ENCODE data around the gene PCDHGA5.
"Not testable (repeated sequence)": the region's sequence is repeated elsewhere in the genome, so short reads cannot be mapped to it uniquely, and the experiment has no call there.

The PCDHGA5 gene

DNA sequence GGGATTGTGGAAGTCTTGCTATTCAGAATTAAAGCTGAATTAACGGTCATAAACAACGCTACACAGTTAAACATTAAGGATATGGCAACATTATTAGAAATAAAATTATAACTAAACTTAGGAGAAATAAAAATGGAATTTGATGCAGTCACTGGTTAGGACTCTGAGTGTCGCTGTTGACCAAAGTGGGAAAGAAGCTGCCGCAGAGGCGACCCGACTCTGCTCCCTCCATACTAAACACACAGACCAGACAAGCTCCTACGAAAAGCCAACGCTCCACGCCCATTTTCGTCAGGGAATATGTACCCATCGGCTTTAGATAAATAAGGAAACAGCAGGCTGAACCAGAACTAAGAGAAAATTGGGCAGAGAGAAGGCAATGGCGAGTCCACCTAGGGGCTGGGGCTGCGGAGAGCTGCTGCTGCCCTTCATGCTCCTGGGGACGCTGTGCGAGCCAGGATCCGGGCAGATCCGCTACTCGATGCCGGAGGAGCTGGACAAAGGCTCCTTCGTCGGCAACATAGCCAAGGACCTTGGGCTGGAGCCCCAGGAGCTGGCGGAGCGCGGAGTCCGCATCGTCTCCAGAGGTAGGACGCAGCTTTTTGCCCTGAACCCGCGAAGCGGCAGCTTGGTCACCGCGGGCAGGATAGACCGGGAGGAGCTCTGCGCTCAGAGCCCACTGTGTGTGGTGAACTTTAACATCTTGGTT is at the start of gene PCDHGA5:
TSS of gene PCDHGA5 (plus strand) at position 211 of the 709 bp plus-strand sequence. CDS start at position 380, 169 bp downstream.
- Mint-ChIP-seq H3K9me3 (peaks cover 51% of the 10 kb centered on the region), H3K36me3 (ENCODE audit: low read depth) (peaks cover 31% of the 10 kb centered on the region), H3K4me1 (ENCODE audit: low read depth) (peaks cover 2% of the 10 kb centered on the region), H3K27ac (no peak within 1 kb of the TSS), H3K4me3 (no peak within 1 kb of the TSS), H3K27me3 (peaks cover 89% of the 10 kb centered on the region)
- DNase-seq = no peak

DNA sequence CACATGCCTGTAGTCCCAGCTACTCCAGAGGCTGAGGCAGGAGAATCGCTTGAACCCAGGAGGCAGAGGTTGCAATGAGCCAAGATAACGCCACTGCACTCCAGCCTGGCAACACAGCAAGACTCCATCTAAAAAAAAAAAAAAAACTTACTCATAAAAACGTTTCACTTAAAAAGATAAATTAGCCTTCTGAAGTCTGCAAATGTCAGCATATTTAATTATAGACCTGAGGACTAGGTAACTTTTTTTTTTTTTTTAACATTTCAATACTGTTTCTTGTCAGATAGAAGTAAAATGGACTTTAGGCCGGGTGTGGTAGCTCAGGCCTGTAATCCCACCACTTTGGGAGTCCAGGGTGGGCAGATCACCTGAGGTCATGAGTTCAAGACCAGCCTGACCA is 47.0 kb upstream of the PCDHGA5 start:
- H3K4me1 Mint-ChIP-seq (ENCODE audit: low read depth) = peaks cover 33% of the 10 kb centered on the region
- peaks cover 99% of the 10 kb centered on the region for H3K36me3 Mint-ChIP-seq (ENCODE audit: low read depth)
- not testable (repeated sequence) for H3K27ac Mint-ChIP-seq

GRCh38 chr5:141319202-141319601 is 44.8 kb upstream of the PCDHGA5 start:
- Mint-ChIP-seq H3K9me3 (peaks cover 66% of the 10 kb centered on the region), H3K36me3 (ENCODE audit: low read depth) (peaks cover 83% of the 10 kb centered on the region), H3K4me1 (ENCODE audit: low read depth) (peaks cover 33% of the 10 kb centered on the region), H3K27ac (peak overlapping the region; percentile 26), H3K27me3 (no peaks in the 10 kb centered on the region), H3K4me3 (peak overlapping the region; percentile 98)
- no peak for DNase-seq

More for the DNA sequence above, 47.0 kb upstream of the PCDHGA5 start:
- H3K9me3 Mint-ChIP-seq = peaks cover 68% of the 10 kb centered on the region
- DNase-seq, H3K4me3 Mint-ChIP-seq, H3K27me3 Mint-ChIP-seq: not testable (repeated sequence)

DNA sequence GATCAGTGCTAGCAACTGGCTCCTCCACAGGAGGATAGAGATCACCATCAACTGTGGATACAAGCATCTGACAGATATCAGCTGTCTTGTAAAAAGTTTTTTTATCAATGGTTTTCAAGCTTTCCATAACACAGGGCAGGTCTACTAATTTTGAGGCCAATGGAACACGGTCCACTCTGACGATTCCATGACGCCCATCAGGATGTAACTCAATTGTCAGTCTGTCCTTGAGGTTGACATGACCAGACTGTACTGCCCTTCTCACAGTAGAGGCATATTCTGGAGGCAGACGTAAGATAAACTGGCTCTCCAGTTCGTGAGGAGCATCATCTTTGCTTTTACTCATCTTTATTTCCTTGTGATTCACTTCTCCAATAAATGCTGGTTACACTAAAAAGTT is 44.3 kb upstream of the PCDHGA5 start:
- no peaks in the 10 kb centered on the region for H3K27me3 Mint-ChIP-seq
- H3K4me1 Mint-ChIP-seq (ENCODE audit: low read depth) = peaks cover 33% of the 10 kb centered on the region
- H3K36me3 Mint-ChIP-seq (ENCODE audit: low read depth) = peaks cover 78% of the 10 kb centered on the region
- H3K27ac Mint-ChIP-seq = peak overlapping the region; percentile 99
- no peak for DNase-seq
- peaks cover 63% of the 10 kb centered on the region for H3K9me3 Mint-ChIP-seq
- peak overlapping the region; percentile 98 for H3K4me3 Mint-ChIP-seq

GRCh38 chr5:141320225-141321169 is 43.5 kb upstream of the PCDHGA5 start, which contains the start of gene TAF7:
TAF7 (minus strand) TSS chr5:141320784; CDS start chr5:141320044, 740 bp downstream.
- H3K27me3 Mint-ChIP-seq = no peaks in the 10 kb centered on the region

DNA sequence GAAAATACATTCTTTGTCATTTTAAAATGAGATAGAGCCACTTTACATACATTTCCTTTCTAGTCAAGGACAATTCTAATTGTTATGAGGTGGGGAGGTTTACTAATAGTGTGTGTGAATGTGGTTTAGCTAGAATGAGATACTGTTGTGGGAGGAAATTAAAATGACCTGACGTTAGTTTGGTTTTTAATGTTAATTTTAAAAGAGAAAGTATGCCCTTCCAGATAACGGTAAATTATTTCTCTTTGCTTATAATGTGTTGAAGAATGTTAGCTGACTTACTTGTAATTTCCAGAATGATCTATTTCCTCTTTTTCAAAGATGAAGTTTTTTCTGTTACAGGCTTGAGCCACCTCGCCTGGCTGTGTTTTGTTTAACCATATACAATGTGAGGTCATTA is 41.7 kb upstream of the PCDHGA5 start:
- Mint-ChIP-seq H3K4me1 (ENCODE audit: low read depth) (peaks cover 35% of the 10 kb centered on the region), H3K9me3 (peaks cover 53% of the 10 kb centered on the region), H3K27ac (no peak overlapping the region), H3K27me3 (peaks cover 11% of the 10 kb centered on the region), H3K4me3 (no peak overlapping the region), H3K36me3 (ENCODE audit: low read depth) (peaks cover 53% of the 10 kb centered on the region)
- DNase-seq = no peak

More at GRCh38 chr5:141320225-141321169, 43.5 kb upstream of the PCDHGA5 start, which contains the start of gene TAF7:
- Mint-ChIP-seq H3K36me3 (ENCODE audit: low read depth) (peaks cover 70% of the 10 kb centered on the region), H3K27ac (peak within 1 kb of the TSS; percentile 99), H3K9me3 (peaks cover 55% of the 10 kb centered on the region), H3K4me1 (ENCODE audit: low read depth) (peaks cover 31% of the 10 kb centered on the region), H3K4me3 (peak within 1 kb of the TSS; percentile 98)
- DNase-seq = peak; percentile 96

- Mint-ChIP-seq H3K27me3 (peaks cover 48% of the 10 kb centered on the region), H3K27ac (peak overlapping the region; percentile 80), H3K4me3 (peak overlapping the region; percentile 84), H3K4me1 (ENCODE audit: low read depth) (peaks cover 8% of the 10 kb centered on the region), H3K9me3 (peaks cover 44% of the 10 kb centered on the region), H3K36me3 (ENCODE audit: low read depth) (peaks cover 23% of the 10 kb centered on the region)
- DNase-seq = peak; percentile 72
Observed at GRCh38 chr5:141326088-141326854, 37.7 kb upstream of the PCDHGA5 start.

DNA sequence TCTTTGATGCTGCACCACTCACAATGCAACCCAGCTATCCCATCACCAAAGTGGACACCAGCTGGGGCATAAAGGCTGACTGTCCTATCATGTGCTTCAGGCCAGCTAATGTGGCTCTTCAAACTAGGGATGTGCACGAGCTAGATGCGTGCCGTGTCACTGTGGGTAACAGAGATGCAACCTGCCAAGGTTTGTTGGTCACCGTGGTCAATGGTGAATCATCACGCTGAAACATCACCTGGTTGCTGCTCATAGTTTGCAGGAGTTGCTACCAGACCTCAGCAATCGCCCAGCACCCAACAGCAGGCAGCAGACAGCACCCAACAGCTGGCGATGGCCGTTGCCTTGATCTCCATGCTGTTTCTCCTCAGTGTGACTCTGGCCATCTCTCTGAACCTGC is 35.7 kb upstream of the PCDHGA5 start:
- Mint-ChIP-seq H3K9me3 (peaks cover 45% of the 10 kb centered on the region), H3K4me3 (no peak overlapping the region), H3K27me3 (peaks cover 65% of the 10 kb centered on the region), H3K4me1 (ENCODE audit: low read depth) (peaks cover 6% of the 10 kb centered on the region), H3K36me3 (ENCODE audit: low read depth) (peaks cover 22% of the 10 kb centered on the region), H3K27ac (no peak overlapping the region)
- no peak for DNase-seq

DNA sequence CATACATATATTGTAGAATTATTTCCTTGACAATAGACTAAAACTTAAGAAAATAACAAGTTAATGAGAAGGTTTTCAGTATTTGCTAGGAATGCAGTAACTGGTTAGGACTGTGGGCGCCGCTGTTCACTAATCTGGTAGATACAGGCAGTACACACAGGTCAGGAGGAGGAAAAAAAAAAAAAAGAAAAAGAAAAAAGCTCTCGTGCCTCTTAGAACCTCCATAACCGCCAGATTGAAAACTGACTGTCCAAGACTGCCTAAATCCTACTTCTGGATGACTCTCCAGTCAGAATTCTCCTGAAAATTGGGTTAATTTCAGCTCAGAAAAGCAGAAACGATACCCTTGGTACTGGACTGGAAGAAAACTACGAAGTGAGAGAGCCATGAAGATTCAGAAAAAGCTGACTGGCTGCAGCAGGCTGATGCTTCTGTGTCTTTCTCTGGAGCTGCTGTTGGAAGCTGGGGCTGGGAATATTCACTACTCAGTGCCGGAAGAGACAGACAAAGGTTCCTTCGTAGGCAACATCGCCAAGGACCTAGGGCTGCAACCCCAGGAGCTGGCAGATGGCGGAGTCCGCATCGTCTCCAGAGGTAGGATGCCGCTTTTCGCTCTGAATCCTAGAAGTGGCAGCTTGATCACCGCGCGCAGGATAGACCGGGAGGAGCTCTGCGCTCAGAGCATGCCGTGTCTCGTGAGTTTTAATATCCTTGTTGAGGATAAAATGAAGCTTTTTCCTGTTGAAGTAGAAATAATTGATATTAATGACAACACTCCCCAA is 33.5 kb upstream of the PCDHGA5 start, which contains the start of gene PCDHGA1:
TSS of gene PCDHGA1 (plus strand) at position 216 of the 782 bp plus-strand sequence.
- Mint-ChIP-seq H3K4me3 (peak within 1 kb of the TSS; percentile 12), H3K4me1 (ENCODE audit: low read depth) (peaks cover 6% of the 10 kb centered on the region), H3K36me3 (ENCODE audit: low read depth) (peaks cover 23% of the 10 kb centered on the region), H3K27me3 (peaks cover 86% of the 10 kb centered on the region), H3K9me3 (peaks cover 52% of the 10 kb centered on the region), H3K27ac (no peak within 1 kb of the TSS)
- DNase-seq = no peak

- H3K4me3 Mint-ChIP-seq; H3K4me1 Mint-ChIP-seq (ENCODE audit: low read depth); DNase-seq; H3K27ac Mint-ChIP-seq: not testable (repeated sequence)
- H3K27me3 Mint-ChIP-seq = peaks cover 92% of the 10 kb centered on the region
- peaks cover 62% of the 10 kb centered on the region for H3K9me3 Mint-ChIP-seq
- peaks cover 23% of the 10 kb centered on the region for H3K36me3 Mint-ChIP-seq (ENCODE audit: low read depth)
Observed at GRCh38 chr5:141332571-141332970, 31.4 kb upstream of the PCDHGA5 start.

DNA sequence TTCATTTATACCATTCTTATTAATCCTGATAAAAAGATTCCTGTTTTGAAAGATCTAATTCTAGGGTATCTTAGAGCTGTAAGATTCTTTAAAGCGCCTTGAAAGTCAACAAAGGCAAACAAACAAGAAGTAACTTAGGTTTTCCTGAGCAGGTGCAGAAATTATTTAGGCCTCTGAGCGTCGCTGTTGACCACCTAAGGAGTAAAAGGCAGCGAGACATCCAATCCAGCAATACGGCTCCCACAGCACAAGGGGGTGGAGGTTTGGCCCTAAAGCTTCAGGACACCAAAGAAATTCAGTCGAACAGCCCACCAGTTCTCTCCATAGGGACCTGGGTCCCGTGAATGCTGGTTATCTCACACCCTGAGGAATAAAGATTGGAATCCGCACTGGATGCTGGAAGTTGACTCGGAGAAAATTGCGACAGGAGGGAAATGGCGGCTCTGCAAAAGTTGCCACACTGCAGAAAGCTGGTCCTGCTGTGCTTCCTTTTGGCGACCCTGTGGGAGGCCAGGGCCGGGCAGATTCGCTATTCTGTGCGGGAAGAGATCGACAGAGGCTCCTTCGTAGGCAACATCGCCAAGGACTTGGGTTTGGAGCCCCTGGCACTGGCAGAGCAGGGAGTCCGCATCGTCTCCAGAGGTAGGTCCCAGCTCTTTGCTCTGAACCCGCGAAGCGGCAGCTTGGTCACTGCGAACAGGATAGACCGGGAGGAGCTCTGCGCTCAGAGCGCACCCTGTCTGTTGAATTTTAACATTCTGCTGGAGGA is 25.2 kb upstream of the PCDHGA5 start, which contains the start of gene PCDHGA2:
TSS of gene PCDHGA2 (plus strand) at position 223 of the 769 bp plus-strand sequence.
- Mint-ChIP-seq H3K27ac (no peak within 1 kb of the TSS), H3K36me3 (ENCODE audit: low read depth) (peaks cover 17% of the 10 kb centered on the region), H3K9me3 (peaks cover 74% of the 10 kb centered on the region), H3K4me3 (no peak within 1 kb of the TSS), H3K27me3 (peaks cover 94% of the 10 kb centered on the region), H3K4me1 (ENCODE audit: low read depth) (peaks cover 4% of the 10 kb centered on the region)
- no peak for DNase-seq

- DNase-seq; H3K27ac Mint-ChIP-seq; H3K4me3 Mint-ChIP-seq; H3K4me1 Mint-ChIP-seq (ENCODE audit: low read depth): not testable (repeated sequence)
- peaks cover 94% of the 10 kb centered on the region for H3K27me3 Mint-ChIP-seq
- peaks cover 24% of the 10 kb centered on the region for H3K36me3 Mint-ChIP-seq (ENCODE audit: low read depth)
- H3K9me3 Mint-ChIP-seq = peaks cover 74% of the 10 kb centered on the region
Observed at GRCh38 chr5:141340781-141341354, 23.1 kb upstream of the PCDHGA5 start.

All from activated T-cell treated with anti-CD3 and anti-CD28 coated beads, Interleukin-2, amount 50 U/mL, for 24 hours (primary cell).